ENCODE measurements around the gene PNMT.

Gene PNMT

GRCh38 chr17:39660397-39661385, 7.6 kb upstream of the PNMT start (continued):
- TF ChIP-seq ZNF777 (tag by site-specific recombination; IDR thresholded peaks at IDR 0.05; ENCODE audit: borderline replicate concordance) (no peak), ZNF530 (tag by site-specific recombination; IDR thresholded peaks at IDR 0.05; ENCODE audit: low read depth) (no peak), ZNF292 (tag by site-specific recombination; IDR thresholded peaks at IDR 0.05; ENCODE audit: borderline replicate concordance, low read depth) (no peak), ZNF366 (tag by site-specific recombination; conservative IDR thresholded peaks at IDR 0.05) (no peak)

GRCh38 chr17:39661744-39662541, 6.3 kb upstream of the PNMT start:
- Histone ChIP-seq H3K4me3 (ENCODE audit: low read depth, low read length) (no peak overlapping the region), H3K36me3 (ENCODE audit: control insufficient read depth in 2 of 2, insufficient read depth in 1 of 2, low read length in 2 of 2) (peaks cover 3 to 56% of the 10 kb centered on the region in 2 experiments; a peak in 1 of 3 replicates), H3K9me3 (ENCODE audit: control insufficient read depth, insufficient read depth, low read depth, low read length) (no peaks in the 10 kb centered on the region), H3K4me1 (ENCODE audit: control insufficient read depth, insufficient read depth, low read length) (peaks cover 9% of the 10 kb centered on the region), H3K27ac (ENCODE audit: extremely low read depth, low read depth, low read length) (0 out of 2 replicates have a peak overlapping the region, but pooled peaks have one; percentile 9)
- TF ChIP-seq ZNF580 (tag by site-specific recombination; IDR thresholded peaks at IDR 0.05) = 0 out of 2 replicates have a peak, but pooled peaks have one; percentile 33
- TF ChIP-seq EGR2 (tag by site-specific recombination; IDR thresholded peaks at IDR 0.05; ENCODE audit: low read depth) = no peak
- ChIA-PET POLR2A (no interaction called here), CTCF (interaction anchor here (0.6 to 1.8 kb wide), 4 partner anchors 36 to 92 kb away, joined by 3 to 10 read pairs (median 4); no protein-coding TSS in a partner anchor)

GRCh38 chr17:39662551-39663339, 5.5 kb upstream of the PNMT start:
- H3K4me3 ChIP-seq (ENCODE audit: low read depth, low read length) = no peak overlapping the region
- peaks cover 3 to 51% of the 10 kb centered on the region in 2 experiments; a peak in 1 of 3 replicates for H3K36me3 ChIP-seq (ENCODE audit: control insufficient read depth in 2 of 2, insufficient read depth in 1 of 2, low read length in 2 of 2)
- no peaks in the 10 kb centered on the region for H3K9me3 ChIP-seq (ENCODE audit: control insufficient read depth, insufficient read depth, low read depth, low read length)
- peaks cover 9% of the 10 kb centered on the region for H3K4me1 ChIP-seq (ENCODE audit: control insufficient read depth, insufficient read depth, low read length)
- POLR2A ChIA-PET = interaction anchor here (2.1 kb wide), 1 partner anchor 9 kb away, joined by 5 read pairs; no protein-coding TSS in a partner anchor
- H3K27ac ChIP-seq (ENCODE audit: extremely low read depth, low read depth, low read length) = no peak overlapping the region
- CTCF ChIA-PET = interaction anchor here (0.6 to 11.6 kb wide), 3 partner anchors 9 to 407 kb away, joined by 3 to 168 read pairs (median 12); partner anchors contain the start of gene PPP1R1B
- TF ChIP-seq ZNF776 (tag by site-specific recombination; IDR thresholded peaks at IDR 0.05; ENCODE audit: borderline replicate concordance) (no peak), ZBTB49 (tag by site-specific recombination; IDR thresholded peaks at IDR 0.05; ENCODE audit: low read depth) (no peak), ZNF639 (tag by site-specific recombination; IDR thresholded peaks at IDR 0.05) (no peak), ZNF660 (tag by site-specific recombination; IDR thresholded peaks at IDR 0.05) (no peak), ZNF121 (tag by site-specific recombination; IDR thresholded peaks at IDR 0.05) (peak; percentile 61), ZNF155 (tag by site-specific recombination; IDR thresholded peaks at IDR 0.05) (no peak), ZNF211 (tag by site-specific recombination; IDR thresholded peaks at IDR 0.05; ENCODE audit: low read depth) (no peak), INSM2 (tag by site-specific recombination; IDR thresholded peaks at IDR 0.05) (no peak), HOXD13 (CRISPR knock-in tag; IDR thresholded peaks at IDR 0.05; ENCODE audit: borderline replicate concordance) (no peak), GLIS2 (tag by site-specific recombination; IDR thresholded peaks at IDR 0.05) (peak; percentile 69), HIC1 (tag by site-specific recombination; IDR thresholded peaks at IDR 0.05) (0 out of 2 replicates have a peak, but pooled peaks have one; percentile 52), SP2 (tag by site-specific recombination; IDR thresholded peaks at IDR 0.05) (no peak), ZIC2 (tag by site-specific recombination; IDR thresholded peaks at IDR 0.05) (peak; percentile 83)
